ENCODE measurements around the gene RHOG.
"Not testable (repeated sequence)": the region's sequence is repeated elsewhere in the genome, so short reads cannot be mapped to it uniquely, and the experiment has no call there.

The RHOG gene

DNA sequence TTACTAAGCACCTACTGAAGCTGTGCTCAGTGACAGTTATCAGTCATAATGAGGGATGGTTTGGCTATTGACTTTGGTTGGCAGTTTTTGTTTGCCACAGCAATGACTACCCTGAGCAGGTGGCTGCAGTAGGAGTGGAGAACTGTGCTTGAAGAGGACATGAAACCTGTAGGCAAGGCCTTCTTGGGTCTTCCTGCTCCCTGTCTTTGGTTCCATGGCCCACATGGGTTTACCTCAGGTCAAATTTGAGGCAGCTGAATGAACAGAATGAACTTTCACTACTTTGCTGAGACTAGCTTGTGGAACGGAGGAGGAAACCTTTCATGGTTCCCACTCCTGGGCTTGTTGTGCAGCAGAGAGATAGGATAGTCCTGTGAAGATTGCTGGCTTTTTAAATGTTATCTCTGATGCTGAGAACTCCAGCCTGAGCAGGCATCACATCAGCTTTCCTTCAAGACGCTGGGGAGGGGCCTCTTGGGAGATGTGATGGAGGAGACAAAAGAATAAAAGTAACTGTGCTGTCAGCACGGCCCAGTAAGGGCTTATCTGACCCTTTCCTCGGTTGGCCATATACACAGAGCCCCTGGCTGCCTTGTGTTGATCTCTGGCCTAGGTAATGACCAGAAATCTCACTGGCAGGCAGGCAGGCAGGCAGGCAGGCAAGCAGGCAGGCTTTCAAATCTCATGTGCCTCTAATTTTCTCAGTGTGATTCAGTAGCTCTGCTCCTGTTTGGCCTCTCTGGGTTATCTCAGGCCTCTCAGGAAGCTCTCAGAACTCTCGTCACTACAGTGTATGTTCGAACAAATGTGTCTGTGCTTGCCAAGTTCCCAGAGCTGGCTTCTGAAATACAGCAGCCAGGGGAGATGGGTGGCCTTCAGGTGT is 26.7 kb upstream of the RHOG start:
- Histone ChIP-seq H3K9me3 (no peaks in the 10 kb centered on the region), H3K4me1 (no peaks in the 10 kb centered on the region), H3K36me3 (replicated peaks) (no peaks in the 10 kb centered on the region), H3K4me3 (no peak overlapping the region), H3K27me3 (ENCODE audit: low read depth) (no peaks in the 10 kb centered on the region)
- in situ Hi-C loops (cut with MboI; ENCODE audit: low sequenced_read_pairs) = no loop called here
- no peak for DNase-seq (ENCODE audit: low spot score in 2 of 2)

DNA sequence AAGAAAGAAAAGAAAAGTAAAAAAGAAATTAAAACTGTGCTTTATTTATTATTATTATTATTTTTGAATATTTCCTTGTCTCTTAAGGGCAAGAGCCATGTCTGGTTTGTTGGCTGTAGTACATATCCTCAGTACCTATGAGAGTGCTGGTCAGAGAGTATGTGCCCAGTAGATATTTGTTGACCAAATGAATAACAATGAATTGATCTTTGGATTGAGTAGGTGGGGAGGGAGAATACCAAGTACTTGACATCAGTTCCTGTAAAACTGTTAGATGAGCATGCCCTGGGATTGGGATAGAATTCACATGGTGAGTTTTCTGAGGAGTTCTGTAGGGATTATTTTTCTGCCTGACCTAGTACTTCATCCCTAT is 26.1 kb upstream of the RHOG start:
- Histone ChIP-seq H3K4me1 (no peaks in the 10 kb centered on the region), H3K36me3 (replicated peaks) (no peaks in the 10 kb centered on the region), H3K27me3 (ENCODE audit: low read depth) (no peaks in the 10 kb centered on the region), H3K9me3 (no peaks in the 10 kb centered on the region), H3K4me3 (no peak overlapping the region)
- no peak for DNase-seq (ENCODE audit: low spot score in 2 of 2)
- in situ Hi-C loops (cut with MboI; ENCODE audit: low sequenced_read_pairs) = no loop called here

DNA sequence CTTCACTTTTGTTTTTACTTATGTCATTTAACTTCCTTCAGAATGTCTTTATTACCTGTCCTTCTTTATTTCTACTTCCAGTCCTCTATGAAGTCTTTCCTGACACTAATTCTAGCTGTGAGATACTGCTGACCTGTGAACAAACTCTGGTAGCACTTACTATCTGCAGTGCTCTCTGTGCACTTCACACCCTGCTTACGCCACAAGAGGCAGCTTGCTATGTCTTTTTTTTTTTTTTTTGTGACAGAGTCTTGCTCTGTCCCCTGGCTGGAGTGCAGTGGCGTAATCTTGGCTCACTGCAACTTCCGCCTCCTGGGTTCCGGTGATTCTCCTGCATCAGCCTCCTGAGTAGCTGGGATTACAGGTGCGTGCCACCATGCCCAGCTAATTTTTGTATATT is 25.4 kb upstream of the RHOG start:
- no peaks in the 10 kb centered on the region for H3K36me3 ChIP-seq (replicated peaks)
- no peak overlapping the region for H3K4me3 ChIP-seq
- in situ Hi-C loops (cut with MboI; ENCODE audit: low sequenced_read_pairs) = no loop called here
- no peaks in the 10 kb centered on the region for H3K27me3 ChIP-seq (ENCODE audit: low read depth)
- no peaks in the 10 kb centered on the region for H3K4me1 ChIP-seq
- no peaks in the 10 kb centered on the region for H3K9me3 ChIP-seq
- no peak for DNase-seq (ENCODE audit: low spot score in 2 of 2)

DNA sequence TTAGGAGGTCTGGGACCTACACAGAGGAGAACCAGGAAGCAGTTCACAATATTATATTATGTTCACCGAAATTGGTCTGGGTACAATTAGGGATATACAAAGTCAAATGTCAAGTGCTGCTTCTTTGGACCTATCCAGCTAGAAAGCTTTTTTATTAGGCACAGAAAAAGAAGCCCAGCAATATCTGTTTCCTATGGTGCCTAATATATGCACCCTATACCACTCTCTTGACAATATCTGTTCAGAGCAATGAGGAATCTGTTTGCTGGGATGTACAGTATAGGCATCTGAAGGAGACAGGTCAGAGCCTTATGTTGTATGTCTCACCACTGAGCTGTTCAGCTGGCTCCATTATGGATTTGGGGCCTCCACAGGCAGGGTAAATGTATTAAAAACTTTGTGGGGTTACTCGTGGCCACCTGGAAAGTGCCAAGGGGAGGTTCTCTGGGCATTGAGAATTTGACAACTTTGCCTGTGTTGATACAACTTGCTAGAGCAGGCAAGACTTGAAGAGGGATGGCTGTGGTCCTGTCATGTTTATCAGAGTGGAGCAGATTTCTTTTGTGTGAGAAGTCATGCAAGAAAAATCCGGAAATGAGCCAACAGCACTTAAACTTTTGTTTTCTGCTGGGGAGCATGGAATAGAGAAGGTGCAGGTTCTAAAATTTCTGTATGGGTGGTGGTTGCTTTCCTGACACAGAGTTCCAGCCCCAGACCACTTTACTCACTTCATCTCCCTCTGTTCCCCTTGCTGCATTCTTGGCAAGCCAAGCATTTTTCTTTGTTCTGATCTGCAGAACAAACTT is 24.8 kb upstream of the RHOG start:
- no peaks in the 10 kb centered on the region for H3K36me3 ChIP-seq (replicated peaks)
- no peaks in the 10 kb centered on the region for H3K27me3 ChIP-seq (ENCODE audit: low read depth)
- H3K4me1 ChIP-seq = no peaks in the 10 kb centered on the region
- DNase-seq (ENCODE audit: low spot score in 2 of 2) = no peak
- H3K4me3 ChIP-seq = no peak overlapping the region
- no peaks in the 10 kb centered on the region for H3K9me3 ChIP-seq
- in situ Hi-C loops (cut with MboI; ENCODE audit: low sequenced_read_pairs) = no loop called here

DNA sequence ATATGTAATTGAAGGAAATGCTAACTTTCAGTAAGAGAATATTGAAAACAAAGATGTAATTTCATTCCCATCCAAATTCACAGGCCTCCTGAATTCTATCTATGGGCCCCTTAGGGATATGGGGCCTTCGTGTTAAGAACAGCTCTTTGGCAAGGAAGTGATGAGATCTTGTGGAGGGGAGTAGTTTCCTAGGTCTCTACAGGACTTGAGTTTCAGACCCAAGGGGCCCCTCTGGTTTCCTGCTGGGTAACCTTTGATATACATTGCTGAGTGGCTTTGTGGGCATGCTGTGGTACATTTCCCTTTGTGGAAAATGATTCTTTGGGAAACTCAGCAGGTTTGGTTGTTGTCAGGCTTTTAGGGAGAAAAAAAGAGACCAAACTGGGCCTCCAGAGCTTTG is 20.9 kb upstream of the RHOG start:
- Histone ChIP-seq H3K36me3 (replicated peaks) (no peaks in the 10 kb centered on the region), H3K27me3 (ENCODE audit: low read depth) (no peaks in the 10 kb centered on the region), H3K4me1 (peaks cover 15% of the 10 kb centered on the region), H3K9me3 (no peaks in the 10 kb centered on the region), H3K4me3 (no peak overlapping the region)
- no peak for DNase-seq (ENCODE audit: low spot score in 2 of 2)
- in situ Hi-C loops (cut with MboI; ENCODE audit: low sequenced_read_pairs) = no loop called here

DNA sequence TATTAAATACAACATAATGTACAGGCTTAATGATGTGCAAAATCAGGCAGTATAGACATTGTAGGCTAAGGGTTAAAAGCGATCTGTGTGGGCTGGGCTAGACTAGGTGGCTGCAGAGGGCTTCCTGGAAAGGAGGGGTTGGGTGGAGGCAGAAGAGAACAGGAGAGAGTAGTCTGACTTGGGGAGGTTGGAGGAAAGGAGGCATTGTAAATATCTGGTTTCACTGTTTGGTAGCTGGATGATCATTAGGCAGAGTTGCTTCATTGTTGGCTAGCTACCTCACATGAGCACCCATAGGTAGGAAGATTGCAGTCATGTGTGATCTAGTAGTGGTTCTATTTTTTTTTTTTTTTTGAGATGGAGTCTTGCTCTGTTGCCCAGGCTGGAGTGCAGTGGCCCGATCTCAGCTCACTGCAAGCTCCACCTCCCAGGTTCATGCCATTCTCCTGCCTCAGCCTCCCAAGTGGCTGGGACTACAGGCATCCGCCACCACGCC is 20.2 kb upstream of the RHOG start:
- H3K36me3 ChIP-seq (replicated peaks); H3K9me3 ChIP-seq; H3K4me3 ChIP-seq; H3K27me3 ChIP-seq (ENCODE audit: low read depth); in situ Hi-C loops (cut with MboI; ENCODE audit: low sequenced_read_pairs); DNase-seq (ENCODE audit: low spot score in 2 of 2): not testable (repeated sequence)
- H3K4me1 ChIP-seq = peaks cover 20% of the 10 kb centered on the region

DNA sequence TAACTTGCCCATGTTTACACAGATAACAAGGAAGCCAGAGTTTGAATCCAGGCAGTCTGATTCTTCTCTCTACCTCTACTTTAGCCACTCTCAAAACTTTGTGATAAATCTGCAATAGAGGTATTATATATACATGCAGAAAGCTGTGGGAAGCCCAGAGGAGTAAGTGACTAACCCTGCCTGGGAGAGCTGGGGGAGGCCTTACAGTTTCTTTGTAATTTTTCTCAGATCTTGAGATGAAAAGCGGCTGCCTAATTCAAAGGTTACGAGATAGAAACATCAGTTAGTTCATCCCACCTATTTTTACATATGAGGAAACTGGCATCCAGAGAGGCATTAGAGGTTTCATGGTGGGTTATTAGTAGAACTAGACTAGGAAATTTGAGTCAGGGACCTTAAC is 19.6 kb upstream of the RHOG start:
- in situ Hi-C loops (cut with MboI; ENCODE audit: low sequenced_read_pairs) = no loop called here
- Histone ChIP-seq H3K4me3 (no peak overlapping the region), H3K27me3 (ENCODE audit: low read depth) (no peaks in the 10 kb centered on the region), H3K9me3 (no peaks in the 10 kb centered on the region), H3K4me1 (peaks cover 20% of the 10 kb centered on the region), H3K36me3 (replicated peaks) (no peaks in the 10 kb centered on the region)
- no peak for DNase-seq (ENCODE audit: low spot score in 2 of 2)

DNA sequence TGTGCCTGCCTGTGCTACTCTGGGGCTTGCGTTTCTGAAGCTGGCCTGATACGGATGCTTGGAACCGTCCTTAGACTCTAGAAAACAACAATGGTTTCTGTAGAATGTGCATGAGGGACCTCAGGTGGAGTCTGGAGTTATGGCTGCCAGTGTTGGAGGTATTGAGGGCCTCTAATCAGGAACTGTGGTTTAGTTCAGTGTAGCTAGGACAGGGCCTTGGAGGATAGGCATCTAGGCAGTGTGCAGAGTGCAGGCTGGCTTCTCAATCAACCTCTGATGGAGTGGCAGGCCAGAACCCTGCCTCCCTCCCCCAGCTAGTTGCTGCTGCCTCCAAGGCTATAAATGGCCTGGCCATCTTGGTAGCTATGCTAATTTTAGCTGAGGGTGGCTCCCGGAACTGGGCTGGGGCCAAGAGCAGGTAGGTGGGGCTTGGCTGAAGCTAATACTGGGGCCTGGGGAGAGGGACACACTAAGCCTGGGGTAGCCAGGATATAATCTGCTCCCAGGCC is 18.7 kb upstream of the RHOG start:
- no peak overlapping the region for H3K4me3 ChIP-seq
- H3K36me3 ChIP-seq (replicated peaks) = no peaks in the 10 kb centered on the region
- in situ Hi-C loops (cut with MboI; ENCODE audit: low sequenced_read_pairs) = no loop called here
- peaks cover 23% of the 10 kb centered on the region for H3K4me1 ChIP-seq
- H3K27me3 ChIP-seq (ENCODE audit: low read depth) = no peaks in the 10 kb centered on the region
- no peaks in the 10 kb centered on the region for H3K9me3 ChIP-seq
- peak in 1 of 2 experiments; percentile 54 for DNase-seq (ENCODE audit: low spot score in 2 of 2)

DNA sequence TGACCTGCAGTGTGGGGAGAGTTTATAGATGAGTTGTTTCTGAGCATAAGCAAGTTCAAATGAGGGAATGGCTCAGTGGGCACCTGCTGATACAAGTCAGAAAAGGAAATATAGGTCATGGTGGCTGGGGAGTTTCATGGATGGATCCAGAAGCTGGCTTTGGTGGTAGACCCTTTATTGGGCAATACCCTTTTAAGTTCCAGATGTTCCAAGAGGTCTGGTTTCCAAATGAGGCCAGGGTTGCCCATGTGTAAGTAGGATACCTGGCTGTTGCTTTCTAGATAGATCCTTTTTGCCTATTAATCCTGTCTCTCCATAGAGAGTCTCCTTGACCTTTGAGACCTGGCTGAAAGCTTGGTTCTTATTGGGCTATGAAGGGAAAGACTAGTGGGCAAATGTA is 16.9 kb upstream of the RHOG start:
- no peak for DNase-seq (ENCODE audit: low spot score in 2 of 2)
- Histone ChIP-seq H3K36me3 (replicated peaks) (no peaks in the 10 kb centered on the region), H3K9me3 (no peaks in the 10 kb centered on the region), H3K27me3 (ENCODE audit: low read depth) (no peaks in the 10 kb centered on the region), H3K4me3 (no peak overlapping the region), H3K4me1 (peaks cover 27% of the 10 kb centered on the region)
- in situ Hi-C loops (cut with MboI; ENCODE audit: low sequenced_read_pairs) = no loop called here

DNA sequence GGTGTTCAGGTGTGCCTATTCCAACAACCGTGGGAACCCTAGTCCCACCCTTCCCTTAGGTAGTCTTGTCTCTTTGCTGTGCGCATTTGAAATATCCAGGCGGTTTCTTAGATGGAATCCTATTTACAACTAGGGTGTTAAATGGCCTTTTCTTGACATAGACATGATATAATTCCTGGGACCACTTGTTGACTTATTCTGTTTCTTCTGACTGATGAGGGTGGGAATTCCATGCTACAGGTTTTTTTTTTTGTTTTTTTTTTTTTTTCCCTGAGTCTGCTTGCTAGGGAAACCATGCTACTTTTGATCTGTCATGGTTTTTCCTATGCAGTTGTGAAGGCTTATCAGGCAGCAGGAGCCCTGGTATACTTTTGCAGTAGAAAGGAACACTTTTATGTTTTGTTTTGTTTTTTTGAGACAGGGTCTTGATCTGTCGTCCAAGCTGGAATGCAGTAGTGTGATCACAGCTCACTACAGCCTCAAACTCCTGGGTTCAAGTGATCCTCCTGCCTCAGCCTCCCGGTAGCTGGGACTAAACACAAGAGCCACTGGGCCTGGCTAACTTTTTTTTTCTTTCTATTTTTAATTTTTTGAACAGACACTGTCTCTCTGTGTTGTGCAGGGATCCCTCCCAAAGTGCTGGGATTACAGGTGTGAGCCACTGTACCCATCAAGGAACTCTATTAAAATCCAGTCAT is 16.2 kb upstream of the RHOG start:
- in situ Hi-C loops (cut with MboI; ENCODE audit: low sequenced_read_pairs) = no loop called here

DNA sequence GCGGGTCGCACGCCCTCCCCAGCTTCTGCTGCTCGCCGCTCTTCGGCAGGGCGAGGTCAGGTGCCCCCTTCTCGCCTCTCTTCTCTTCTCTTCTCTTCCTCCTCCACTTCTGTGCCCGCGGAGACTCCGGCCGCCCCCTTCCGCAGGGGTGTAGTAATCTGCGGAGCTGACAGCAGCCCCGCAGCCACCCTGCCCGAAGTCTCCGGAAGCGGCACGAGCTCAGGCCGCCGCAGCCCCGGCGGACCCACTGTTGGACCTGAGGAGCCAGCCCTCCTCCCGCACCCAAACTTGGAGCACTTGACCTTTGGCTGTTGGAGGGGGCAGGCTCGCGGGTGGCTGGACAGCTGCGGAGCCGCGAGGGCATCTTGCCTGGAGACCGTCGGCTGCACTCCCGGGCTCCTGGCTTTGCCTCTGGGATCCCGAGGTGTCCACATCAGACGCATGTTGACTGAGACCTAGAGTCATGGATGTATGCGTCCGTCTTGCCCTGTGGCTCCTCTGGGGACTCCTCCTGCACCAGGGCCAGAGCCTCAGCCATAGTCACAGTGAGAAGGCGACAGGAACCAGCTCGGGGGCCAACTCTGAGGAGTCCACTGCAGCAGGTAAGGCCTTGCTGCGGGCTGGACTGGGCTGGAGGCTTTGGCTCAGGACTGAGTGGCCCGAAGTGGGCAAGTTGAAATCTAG is 15.2 kb upstream of the RHOG start:
- peaks cover 27% of the 10 kb centered on the region for H3K4me1 ChIP-seq
- in situ Hi-C loops (cut with MboI; ENCODE audit: low sequenced_read_pairs) = no loop called here

More for the DNA sequence above, 16.2 kb upstream of the RHOG start:
- no peaks in the 10 kb centered on the region for H3K9me3 ChIP-seq
- no peak for DNase-seq (ENCODE audit: low spot score in 2 of 2)
- no peaks in the 10 kb centered on the region for H3K36me3 ChIP-seq (replicated peaks)
- peak overlapping the region; percentile 90 for H3K4me3 ChIP-seq
- H3K27me3 ChIP-seq (ENCODE audit: low read depth) = no peaks in the 10 kb centered on the region
- peaks cover 27% of the 10 kb centered on the region for H3K4me1 ChIP-seq

DNA sequence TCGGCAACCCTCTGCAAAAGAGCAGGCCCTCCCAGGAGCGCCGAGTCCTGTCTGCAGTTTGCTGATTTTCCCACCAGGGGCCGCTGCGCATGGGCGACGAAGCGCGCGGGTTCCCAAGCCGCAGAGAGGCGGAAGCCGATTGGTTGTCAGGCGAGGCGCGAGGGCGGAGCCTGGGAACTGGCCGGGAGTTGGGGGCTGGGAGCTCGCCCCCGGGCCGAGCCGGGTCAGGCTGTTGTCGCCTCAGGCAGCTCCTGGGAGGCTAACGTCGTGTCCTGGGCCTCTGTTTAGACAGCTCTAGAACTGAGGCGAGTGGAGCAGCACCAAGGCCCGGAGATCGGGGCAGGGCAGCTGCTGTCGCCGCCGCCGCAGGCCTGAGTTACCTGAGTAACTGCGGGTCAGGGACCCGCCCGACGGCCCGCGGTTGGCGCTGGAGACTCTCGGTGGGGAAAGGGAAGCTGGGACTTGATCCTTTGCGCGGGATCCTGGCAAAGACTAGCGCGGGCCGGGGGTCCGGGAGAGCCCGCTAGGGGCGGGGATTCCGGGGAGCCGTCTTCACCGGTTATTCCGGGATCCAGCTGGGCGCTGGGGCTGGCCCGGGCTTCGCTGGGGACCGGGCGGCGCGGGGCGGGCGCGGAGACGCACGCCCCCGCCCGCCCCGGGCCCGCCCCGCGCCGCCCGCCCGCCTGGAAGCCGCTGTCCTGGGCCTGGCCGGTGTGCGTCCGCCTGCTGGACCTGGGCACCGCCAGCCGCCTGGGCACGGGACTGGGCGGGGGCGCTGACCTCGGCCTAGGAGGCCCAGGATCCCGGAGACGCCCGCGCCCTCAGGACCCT is 14.4 kb upstream of the RHOG start, which contains the start of gene STIM1:
Gene STIM1, plus strand, starts transcription at position 688 of the 831 bp plus-strand sequence. CDS start 607 bp downstream, outside the sequence.
- DNase-seq (ENCODE audit: low spot score in 2 of 2) = peak; percentile 81 to 97
- in situ Hi-C loops (cut with MboI; ENCODE audit: low sequenced_read_pairs) = no loop called here
- Histone ChIP-seq H3K36me3 (replicated peaks) (no peaks in the 10 kb centered on the region), H3K4me1 (peaks cover 27% of the 10 kb centered on the region), H3K4me3 (peak within 1 kb of the TSS; percentile 90), H3K27me3 (ENCODE audit: low read depth) (no peaks in the 10 kb centered on the region), H3K9me3 (no peaks in the 10 kb centered on the region)

More for the DNA sequence above, 15.2 kb upstream of the RHOG start:
- no peaks in the 10 kb centered on the region for H3K9me3 ChIP-seq
- peak overlapping the region; percentile 90 for H3K4me3 ChIP-seq
- DNase-seq (ENCODE audit: low spot score in 2 of 2) = peak in 1 of 2 experiments; percentile 47
- no peaks in the 10 kb centered on the region for H3K36me3 ChIP-seq (replicated peaks)
- H3K27me3 ChIP-seq (ENCODE audit: low read depth) = no peaks in the 10 kb centered on the region

All from HAP-1 (cell line).